RWPE1 (cell line): ENCODE data around the gene NUBPL.
A peak's percentile ranks its signal among the peaks of the same experiment; 100 is the strongest.

Experiments used
- CTCF ChIA-PET: fragments of 350-600 bp; sonication (Branson Sonifier 250); formaldehyde crosslinking; extraction: SDS; loops from one replicate; lab custom pipeline; 2021; lab: Yijun Ruan, JAX
- POLR2A ChIA-PET: fragments of 400-600 bp; formaldehyde crosslinking; extraction: SDS; loops from one replicate; lab custom pipeline; 2020; ENCODE audit warnings: antibody characterized with exemption; ENCODE audit not compliant: low non-redundant PET; lab: Yijun Ruan, JAX
- DNase-seq: peaks from one replicate; pipeline ENCODE4 v3.0.0; 2012; ENCODE audit warnings: low spot score
- H3K27ac ChIP-seq: fragments of 450-650 bp; 2 replicates; pipeline ENCODE4 v1.5.1; 2017
- TF ChIP-seq, protein P1 (sequence below): fragments of 450-650 bp; conservative IDR thresholded peaks from 2 replicates; pipeline ENCODE4 v1.5.1; 2017; ENCODE audit warnings: low read depth, mild to moderate bottlenecking

The NUBPL gene

DNA sequence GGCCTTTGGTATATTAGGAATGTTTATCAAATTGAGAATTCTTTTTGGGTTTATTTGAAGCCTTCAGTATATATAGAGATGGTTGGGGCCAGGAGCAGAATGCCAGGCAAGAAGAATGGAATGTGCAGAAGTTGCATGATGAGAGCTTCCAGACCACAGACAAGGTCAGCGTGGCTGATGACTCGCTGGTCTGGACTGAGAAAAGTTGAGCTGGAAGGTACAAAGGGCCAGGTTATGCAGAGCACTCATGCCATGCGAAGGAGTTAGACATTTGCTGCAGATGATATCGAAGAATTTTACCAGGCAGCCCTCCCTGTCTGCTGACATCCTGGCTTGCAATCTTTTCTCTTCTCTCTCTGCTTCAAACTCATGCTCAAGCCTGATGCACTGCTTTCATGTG lies 319.7 kb downstream of the NUBPL start:
- peak; percentile 46 for DNase-seq
- POLR2A ChIA-PET = no interaction called here
- TF ChIP-seq, protein P1, sequence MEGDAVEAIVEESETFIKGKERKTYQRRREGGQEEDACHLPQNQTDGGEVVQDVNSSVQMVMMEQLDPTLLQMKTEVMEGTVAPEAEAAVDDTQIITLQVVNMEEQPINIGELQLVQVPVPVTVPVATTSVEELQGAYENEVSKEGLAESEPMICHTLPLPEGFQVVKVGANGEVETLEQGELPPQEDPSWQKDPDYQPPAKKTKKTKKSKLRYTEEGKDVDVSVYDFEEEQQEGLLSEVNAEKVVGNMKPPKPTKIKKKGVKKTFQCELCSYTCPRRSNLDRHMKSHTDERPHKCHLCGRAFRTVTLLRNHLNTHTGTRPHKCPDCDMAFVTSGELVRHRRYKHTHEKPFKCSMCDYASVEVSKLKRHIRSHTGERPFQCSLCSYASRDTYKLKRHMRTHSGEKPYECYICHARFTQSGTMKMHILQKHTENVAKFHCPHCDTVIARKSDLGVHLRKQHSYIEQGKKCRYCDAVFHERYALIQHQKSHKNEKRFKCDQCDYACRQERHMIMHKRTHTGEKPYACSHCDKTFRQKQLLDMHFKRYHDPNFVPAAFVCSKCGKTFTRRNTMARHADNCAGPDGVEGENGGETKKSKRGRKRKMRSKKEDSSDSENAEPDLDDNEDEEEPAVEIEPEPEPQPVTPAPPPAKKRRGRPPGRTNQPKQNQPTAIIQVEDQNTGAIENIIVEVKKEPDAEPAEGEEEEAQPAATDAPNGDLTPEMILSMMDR = no peak
- CTCF ChIA-PET = interaction anchor here (0.6 kb wide), 1 partner anchor 109 kb away, joined by 5 read pairs; no protein-coding TSS in a partner anchor
- no peak overlapping the region for H3K27ac ChIP-seq

DNA sequence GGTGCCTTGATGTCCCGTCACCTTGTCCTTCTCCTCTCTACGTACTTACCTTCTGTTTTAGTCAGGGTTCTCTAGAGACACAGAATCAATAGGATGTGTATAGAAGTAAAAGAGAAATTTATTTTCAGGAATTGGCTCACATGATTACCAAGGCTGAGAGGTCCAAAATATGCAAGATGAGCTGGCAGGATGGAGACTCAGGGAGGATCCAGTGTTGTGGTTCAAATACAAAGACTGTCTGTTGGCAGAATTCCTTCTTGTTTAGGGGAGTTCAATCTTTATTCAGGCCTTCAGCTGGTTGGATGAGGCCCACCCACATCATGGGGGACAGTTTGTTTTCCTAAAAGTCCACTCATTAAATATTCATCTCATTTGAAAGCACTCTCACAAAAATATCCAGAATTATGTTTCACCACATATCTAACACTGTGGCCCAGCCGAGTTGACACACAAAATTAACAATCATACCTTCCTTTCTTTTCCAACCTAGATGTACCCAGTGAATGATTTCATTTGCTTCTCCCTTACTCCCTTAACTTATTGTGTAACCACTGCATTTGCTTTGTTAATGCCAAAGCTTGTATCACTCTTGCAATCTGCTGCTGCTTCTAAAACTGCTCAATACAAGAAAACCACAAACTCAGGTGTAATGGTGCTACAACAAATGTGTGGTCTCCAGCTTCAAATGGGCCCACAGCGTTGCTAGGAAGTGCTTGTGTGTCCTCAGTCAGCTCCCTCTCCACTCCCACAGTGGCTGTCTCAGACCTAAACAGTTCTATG lies 320.5 kb downstream of the NUBPL start:
- POLR2A ChIA-PET = no interaction called here
- CTCF ChIA-PET = interaction anchor here (0.6 kb wide), 1 partner anchor 108 kb away, joined by 5 read pairs; no protein-coding TSS in a partner anchor
- no peak overlapping the region for H3K27ac ChIP-seq
- TF ChIP-seq, protein P1 = no peak
- DNase-seq = no peak

DNA sequence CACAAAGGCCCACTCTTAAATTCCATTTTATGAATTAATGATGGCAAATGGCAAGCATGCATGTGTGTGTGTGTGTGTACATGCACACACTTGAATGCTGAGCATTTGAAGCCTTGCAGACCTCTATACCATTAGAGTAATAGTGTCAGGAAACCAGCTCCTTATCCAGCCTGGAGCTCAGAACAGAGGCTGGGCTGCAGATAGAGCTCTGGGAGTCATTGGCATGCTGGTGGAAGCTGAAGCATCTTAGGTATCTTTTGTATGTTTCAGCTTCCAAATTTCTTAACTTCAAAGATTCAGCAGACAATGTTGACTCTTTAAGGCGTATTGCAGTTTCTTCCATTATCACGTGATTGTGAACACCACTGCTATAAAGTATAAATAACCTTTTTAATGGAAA lies 323.0 kb downstream of the NUBPL start:
- no peak for DNase-seq
- CTCF ChIA-PET = interaction anchor here (0.6 to 0.7 kb wide), 3 partner anchors 43 to 639 kb away, joined by 3 read pairs; no protein-coding TSS in a partner anchor
- H3K27ac ChIP-seq = no peak overlapping the region
- TF ChIP-seq, protein P1 = no peak
- POLR2A ChIA-PET = no interaction called here

DNA sequence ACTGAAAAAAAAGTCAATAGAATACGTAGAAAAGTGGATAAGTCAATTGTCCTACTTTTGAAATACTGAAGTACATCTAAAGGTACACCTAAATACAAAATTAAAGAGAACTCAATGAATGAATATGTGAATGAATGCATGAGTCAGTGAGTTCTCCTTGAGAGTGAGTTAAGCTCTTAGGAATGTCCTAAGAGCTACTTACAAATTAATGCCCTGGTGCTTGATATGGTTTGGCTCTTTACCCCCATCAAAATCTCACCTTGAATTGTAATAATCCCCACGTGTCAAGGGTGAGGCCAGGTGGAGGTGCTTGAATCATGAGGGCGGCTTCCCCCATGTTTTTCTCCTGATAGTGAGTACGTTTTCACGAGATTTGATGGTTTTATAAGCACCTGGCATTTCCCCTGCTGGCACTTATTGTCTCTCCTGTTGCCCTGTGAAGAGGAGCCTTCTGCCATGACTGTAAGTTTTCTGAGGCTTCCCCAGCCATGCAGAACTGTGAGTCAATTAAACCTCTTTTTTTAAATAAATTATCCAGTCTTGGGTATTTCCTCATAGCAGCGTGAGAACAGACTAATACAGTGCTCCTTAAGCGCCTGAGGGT lies 323.7 kb downstream of the NUBPL start:
- peak; percentile 69 for DNase-seq
- H3K27ac ChIP-seq = no peak overlapping the region
- ChIA-PET POLR2A (no interaction called here), CTCF (interaction anchor here (0.6 kb wide), 2 partner anchors 44 to 241 kb away, joined by 3 read pairs; no protein-coding TSS in a partner anchor)
- TF ChIP-seq, protein P1 = no peak

DNA sequence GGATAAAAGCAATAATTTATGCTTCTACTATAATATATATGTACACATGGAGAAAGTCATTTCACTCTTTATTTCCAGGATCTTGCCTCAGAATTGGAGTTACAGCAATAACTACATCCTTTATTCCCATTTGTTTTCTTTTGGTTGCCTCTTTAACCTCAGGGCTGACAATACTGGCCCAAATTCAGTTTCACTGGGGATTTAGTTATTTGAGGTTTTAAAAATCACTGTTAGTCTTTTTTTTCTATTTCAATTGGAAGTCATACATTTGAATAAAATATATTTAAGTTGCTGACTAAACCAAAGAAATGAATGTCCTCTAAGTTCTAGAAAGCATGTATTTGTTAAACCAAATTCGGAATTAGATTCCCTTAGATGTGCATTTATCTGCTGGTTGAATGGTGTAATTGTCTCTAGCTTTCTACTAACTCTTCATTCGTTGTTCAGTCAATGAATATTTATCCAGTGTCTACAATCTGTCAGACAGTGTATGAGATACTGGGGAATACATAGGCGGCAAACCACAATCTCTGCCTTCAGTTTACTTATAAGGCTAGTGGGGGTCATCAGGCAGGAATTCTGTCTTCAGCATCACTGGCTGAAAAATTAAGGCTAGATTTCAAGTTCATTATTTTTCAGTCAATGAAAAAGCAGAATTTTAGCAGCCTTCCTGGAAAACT lies 325.1 kb downstream of the NUBPL start:
- CTCF ChIA-PET = interaction anchor here (0.8 kb wide), 1 partner anchor 63 kb away, joined by 3 read pairs; no protein-coding TSS in a partner anchor
- TF ChIP-seq, protein P1 = no peak
- no peak overlapping the region for H3K27ac ChIP-seq
- POLR2A ChIA-PET = no interaction called here
- no peak for DNase-seq
